HepG2 (cell line): Measurements from ENCODE around the gene METTL27. TPM values are rescaled to one million over a fixed set of nuclear protein-coding genes. Genes with fewer than 3 reads are reported as not detected.

Source experiments
- GTF2F1 ChIP-seq: fragments of 150-350 bp; IDR thresholded peaks from 2 replicates; pipeline ENCODE4 v1.6.1; 2014; ENCODE audit warnings: low read length
- GZF1 ChIP-seq: sonication (generic); formaldehyde crosslinking; IDR thresholded peaks from 2 replicates; pipeline ENCODE4 v1.5.1; 2020; ENCODE audit warnings: mild to moderate bottlenecking, missing genetic modification reagents
- HOXA3 ChIP-seq: sonication (generic); formaldehyde crosslinking; IDR thresholded peaks from 2 replicates; pipeline ENCODE4 v1.5.0; 2020; ENCODE audit warnings: missing genetic modification reagents
- KDM5A ChIP-seq: fragments of 200-600 bp; sonication (generic); IDR thresholded peaks from 2 replicates; pipeline ENCODE4 v1.7.0; 2018; ENCODE audit warnings: antibody characterized with exemption, mild to moderate bottlenecking, low read length, borderline replicate concordance
- KMT2A ChIP-seq: sonication (generic); formaldehyde crosslinking; IDR thresholded peaks from 2 replicates; pipeline ENCODE4 v1.4.0; 2020; ENCODE audit warnings: missing genetic modification reagents
- PHF21A ChIP-seq: sonication (generic); formaldehyde crosslinking; IDR thresholded peaks from 2 replicates; pipeline ENCODE4 v1.5.0; 2020; ENCODE audit warnings: mild to moderate bottlenecking, missing genetic modification reagents
- RAD21 ChIP-seq: fragments of 450-650 bp; formaldehyde crosslinking; IDR thresholded peaks from 2 replicates; pipeline ENCODE4 v1.5.0; 2020; ENCODE audit warnings: mild to moderate bottlenecking
- RELA ChIP-seq: sonication (generic); formaldehyde crosslinking; IDR thresholded peaks from 2 replicates; pipeline ENCODE4 v1.4.0; 2020; ENCODE audit warnings: missing genetic modification reagents
- RFX3 ChIP-seq: IDR thresholded peaks from 2 replicates; pipeline ENCODE4 v1.6.1; 2016; ENCODE audit warnings: missing biosample characterization, missing genetic modification reagents
- RXRA ChIP-seq: sonication (generic); formaldehyde crosslinking; IDR thresholded peaks from 2 replicates; pipeline ENCODE4 v1.5.1; 2020; ENCODE audit warnings: missing genetic modification reagents
- SAP130 ChIP-seq: IDR thresholded peaks from 2 replicates; pipeline ENCODE4 v1.6.1; 2016; ENCODE audit warnings: low read depth
- STAG1 ChIP-seq: sonication (generic); formaldehyde crosslinking; IDR thresholded peaks from 2 replicates; pipeline ENCODE4 v1.4.0; 2020; ENCODE audit warnings: missing genetic modification reagents
- TEAD3 ChIP-seq: optimal IDR thresholded peaks from 2 replicates; pipeline ENCODE3; 2016; ENCODE audit warnings: borderline replicate concordance
- YY1 ChIP-seq: IDR thresholded peaks from 2 replicates; pipeline ENCODE4 v1.6.1; 2011; ENCODE audit warnings: low read length, low read depth, moderate library complexity, mild to moderate bottlenecking; ENCODE audit not compliant: insufficient read depth, insufficient replicate concordance
- ZFP36 ChIP-seq: fragments of 150-350 bp; IDR thresholded peaks from 2 replicates; pipeline ENCODE4 v1.6.1; 2018; ENCODE audit warnings: borderline replicate concordance, low read length, low read depth; ENCODE audit not compliant: partially characterized antibody
- ZNF264 ChIP-seq: sonication (generic); formaldehyde crosslinking; IDR thresholded peaks from 2 replicates; pipeline ENCODE4 v1.4.0; 2020; ENCODE audit warnings: missing genetic modification reagents
- ZNF768 ChIP-seq: sonication (generic); formaldehyde crosslinking; IDR thresholded peaks from 2 replicates; pipeline ENCODE4 v1.4.0; 2020; ENCODE audit warnings: missing genetic modification reagents
- ZNF879 ChIP-seq: sonication (generic); formaldehyde crosslinking; IDR thresholded peaks from 2 replicates; pipeline ENCODE4 v1.8.1; 2023; ENCODE audit warnings: missing genetic modification reagents
- polyA plus RNA-seq, 8 experiments: library from polyadenylated mRNA; depleted of rRNA in 3 of 8; stranded (reverse) in 7 of 8; unstranded in 1 of 8; fragments of >200 nt; fragmentation: Illumina TruSeq in 4 of 8; extraction: Trizol in 4 of 8; gene quantifications; 2 replicates each; pipeline versions ENCODE4 v1.2.1 to v1.2.3, GENCODE V29; 2011 to 2016; ENCODE audit warnings: low read depth in 4 of 8, missing spikeins in 1 of 8, mixed read lengths in 1 of 8; ENCODE audit not compliant: insufficient read depth in 1 of 8
- total RNA-seq, 5 experiments: library from RNA; depleted of rRNA; stranded (reverse); fragments of >200 nt; fragmentation: Illumina TruSeq; extraction: Trizol; gene quantifications; 2 replicates each; pipeline ENCODE4 v1.2.3, GENCODE V29; 2016; ENCODE audit warnings: low read depth in 1 of 5
- TF ChIP-seq, protein P1 (sequence below): sonication (generic); formaldehyde crosslinking; IDR thresholded peaks from 2 replicates; pipeline ENCODE4 v1.8.1; 2023; ENCODE audit warnings: missing genetic modification reagents, mild to moderate bottlenecking, borderline replicate concordance
- TF ChIP-seq, protein P2 (sequence below): sonication (generic); formaldehyde crosslinking; IDR thresholded peaks from 2 replicates; pipeline ENCODE4 v1.5.0; 2020; ENCODE audit warnings: missing genetic modification reagents
- TF ChIP-seq, protein P3 (sequence below): conservative IDR thresholded peaks from 2 replicates; pipeline ENCODE4 v1.6.1; 2018; ENCODE audit warnings: missing genetic modification reagents
- TF ChIP-seq, protein P4 (sequence below): sonication (generic); formaldehyde crosslinking; IDR thresholded peaks from 2 replicates; pipeline ENCODE4 v1.5.1; 2020; ENCODE audit warnings: mild to moderate bottlenecking, missing genetic modification reagents
- TF ChIP-seq, protein P5 (sequence below): sonication (generic); formaldehyde crosslinking; IDR thresholded peaks from 2 replicates; pipeline ENCODE4 v1.5.0; 2020; ENCODE audit warnings: missing genetic modification reagents
- TF ChIP-seq, protein P6 (sequence below): sonication (generic); formaldehyde crosslinking; IDR thresholded peaks from 2 replicates; pipeline ENCODE4 v1.5.0; 2020; ENCODE audit warnings: missing genetic modification reagents
- TF ChIP-seq, protein P7 (sequence below): IDR thresholded peaks from 2 replicates; pipeline ENCODE4 v1.6.1; 2016; ENCODE audit warnings: mild to moderate bottlenecking, missing biosample characterization, missing genetic modification reagents

The METTL27 gene
- total and polyA plus RNA-seq, 2 of the 13 experiments (the other 11 are each of a cell fraction or from before 2014, with no cell fraction given): 2.0 to 3.0 TPM

DNA sequence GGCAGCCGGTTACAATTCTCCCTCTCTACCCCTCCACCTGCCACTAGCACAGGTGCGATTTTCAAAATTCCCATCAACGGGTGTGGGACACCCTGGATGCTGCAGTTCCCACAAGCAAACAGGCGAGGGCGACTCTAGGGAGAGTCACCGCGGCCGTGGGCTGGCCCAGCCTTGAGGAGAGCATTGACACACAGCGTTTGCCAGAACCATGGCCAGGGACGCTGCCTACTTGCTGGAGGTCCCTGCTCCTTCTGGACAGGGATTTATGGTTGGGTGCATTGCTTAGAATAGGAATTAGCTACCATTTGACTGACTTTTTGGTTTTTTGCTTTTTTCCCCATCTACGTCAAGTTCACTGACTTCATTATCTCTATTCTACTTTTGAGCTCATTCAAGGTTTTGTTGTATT, 30.6 kb downstream of the METTL27 start (continued):
- no peak for TF ChIP-seq RFX3 (CRISPR knock-in tag)
- TF ChIP-seq, protein P1, sequence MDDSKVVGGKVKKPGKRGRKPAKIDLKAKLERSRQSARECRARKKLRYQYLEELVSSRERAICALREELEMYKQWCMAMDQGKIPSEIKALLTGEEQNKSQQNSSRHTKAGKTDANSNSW (CRISPR knock-in tag): no peak
- no peak for TF ChIP-seq KDM5A
- no peak for TF ChIP-seq GTF2F1
- TF ChIP-seq, protein P2, sequence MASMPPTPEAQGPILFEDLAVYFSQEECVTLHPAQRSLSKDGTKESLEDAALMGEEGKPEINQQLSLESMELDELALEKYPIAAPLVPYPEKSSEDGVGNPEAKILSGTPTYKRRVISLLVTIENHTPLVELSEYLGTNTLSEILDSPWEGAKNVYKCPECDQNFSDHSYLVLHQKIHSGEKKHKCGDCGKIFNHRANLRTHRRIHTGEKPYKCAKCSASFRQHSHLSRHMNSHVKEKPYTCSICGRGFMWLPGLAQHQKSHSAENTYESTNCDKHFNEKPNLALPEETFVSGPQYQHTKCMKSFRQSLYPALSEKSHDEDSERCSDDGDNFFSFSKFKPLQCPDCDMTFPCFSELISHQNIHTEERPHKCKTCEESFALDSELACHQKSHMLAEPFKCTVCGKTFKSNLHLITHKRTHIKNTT: no peak
- TF ChIP-seq, protein P3, sequence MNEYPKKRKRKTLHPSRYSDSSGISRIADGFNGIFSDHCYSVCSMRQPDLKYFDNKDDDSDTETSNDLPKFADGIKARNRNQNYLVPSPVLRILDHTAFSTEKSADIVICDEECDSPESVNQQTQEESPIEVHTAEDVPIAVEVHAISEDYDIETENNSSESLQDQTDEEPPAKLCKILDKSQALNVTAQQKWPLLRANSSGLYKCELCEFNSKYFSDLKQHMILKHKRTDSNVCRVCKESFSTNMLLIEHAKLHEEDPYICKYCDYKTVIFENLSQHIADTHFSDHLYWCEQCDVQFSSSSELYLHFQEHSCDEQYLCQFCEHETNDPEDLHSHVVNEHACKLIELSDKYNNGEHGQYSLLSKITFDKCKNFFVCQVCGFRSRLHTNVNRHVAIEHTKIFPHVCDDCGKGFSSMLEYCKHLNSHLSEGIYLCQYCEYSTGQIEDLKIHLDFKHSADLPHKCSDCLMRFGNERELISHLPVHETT: no peak
- TF ChIP-seq RXRA (CRISPR knock-in tag): no peak
- no peak for TF ChIP-seq ZNF264
- TF ChIP-seq KMT2A (CRISPR knock-in tag): peak; percentile 47; the same call in 1 of the 2 replicates
- TF ChIP-seq RELA (CRISPR knock-in tag): no peak
- TF ChIP-seq, protein P4, sequence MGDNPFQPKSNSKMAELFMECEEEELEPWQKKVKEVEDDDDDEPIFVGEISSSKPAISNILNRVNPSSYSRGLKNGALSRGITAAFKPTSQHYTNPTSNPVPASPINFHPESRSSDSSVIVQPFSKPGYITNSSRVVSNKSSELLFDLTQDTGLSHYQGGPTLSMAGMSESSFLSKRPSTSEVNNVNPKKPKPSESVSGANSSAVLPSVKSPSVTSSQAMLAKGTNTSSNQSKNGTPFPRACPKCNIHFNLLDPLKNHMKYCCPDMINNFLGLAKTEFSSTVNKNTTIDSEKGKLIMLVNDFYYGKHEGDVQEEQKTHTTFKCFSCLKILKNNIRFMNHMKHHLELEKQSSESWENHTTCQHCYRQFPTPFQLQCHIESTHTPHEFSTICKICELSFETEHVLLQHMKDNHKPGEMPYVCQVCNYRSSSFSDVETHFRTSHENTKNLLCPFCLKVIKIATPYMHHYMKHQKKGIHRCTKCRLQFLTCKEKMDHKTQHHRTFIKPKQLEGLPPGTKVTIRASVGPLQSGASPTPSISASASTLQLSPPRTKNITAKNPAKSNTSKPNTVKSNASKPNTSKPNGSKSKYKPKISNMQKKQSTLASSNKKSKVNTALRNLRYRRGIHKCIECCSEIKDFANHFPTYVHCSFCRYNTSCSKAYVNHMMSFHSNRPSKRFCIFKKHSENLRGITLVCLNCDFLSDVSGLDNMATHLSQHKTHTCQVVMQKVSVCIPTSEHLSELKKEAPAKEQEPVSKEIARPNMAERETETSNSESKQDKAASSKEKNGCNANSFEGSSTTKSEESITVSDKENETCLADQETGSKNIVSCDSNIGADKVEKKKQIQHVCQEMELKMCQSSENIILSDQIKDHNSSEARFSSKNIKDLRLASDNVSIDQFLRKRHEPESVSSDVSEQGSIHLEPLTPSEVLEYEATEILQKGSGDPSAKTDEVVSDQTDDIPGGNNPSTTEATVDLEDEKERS (CRISPR knock-in tag): no peak
- TF ChIP-seq SAP130 (CRISPR knock-in tag): 0 out of 2 replicates have a peak, but pooled peaks have one; percentile 20
- TF ChIP-seq, protein P5, sequence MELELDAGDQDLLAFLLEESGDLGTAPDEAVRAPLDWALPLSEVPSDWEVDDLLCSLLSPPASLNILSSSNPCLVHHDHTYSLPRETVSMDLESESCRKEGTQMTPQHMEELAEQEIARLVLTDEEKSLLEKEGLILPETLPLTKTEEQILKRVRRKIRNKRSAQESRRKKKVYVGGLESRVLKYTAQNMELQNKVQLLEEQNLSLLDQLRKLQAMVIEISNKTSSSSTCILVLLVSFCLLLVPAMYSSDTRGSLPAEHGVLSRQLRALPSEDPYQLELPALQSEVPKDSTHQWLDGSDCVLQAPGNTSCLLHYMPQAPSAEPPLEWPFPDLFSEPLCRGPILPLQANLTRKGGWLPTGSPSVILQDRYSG (CRISPR knock-in tag): no peak
- TF ChIP-seq HOXA3 (CRISPR knock-in tag): peak; percentile 42; the same call in 1 of the 2 replicates
- peak; percentile 39 for TF ChIP-seq YY1
- TF ChIP-seq STAG1 (CRISPR knock-in tag): peak; percentile 88
- peak; percentile 95 for TF ChIP-seq ZNF768 (CRISPR knock-in tag)
- TF ChIP-seq ZFP36: peak; percentile 31
- no peak for TF ChIP-seq ZNF879 (CRISPR knock-in tag)
- peak; percentile 80 for TF ChIP-seq RAD21 (CRISPR knock-in tag)
- no peak for TF ChIP-seq TEAD3
- TF ChIP-seq, protein P6, sequence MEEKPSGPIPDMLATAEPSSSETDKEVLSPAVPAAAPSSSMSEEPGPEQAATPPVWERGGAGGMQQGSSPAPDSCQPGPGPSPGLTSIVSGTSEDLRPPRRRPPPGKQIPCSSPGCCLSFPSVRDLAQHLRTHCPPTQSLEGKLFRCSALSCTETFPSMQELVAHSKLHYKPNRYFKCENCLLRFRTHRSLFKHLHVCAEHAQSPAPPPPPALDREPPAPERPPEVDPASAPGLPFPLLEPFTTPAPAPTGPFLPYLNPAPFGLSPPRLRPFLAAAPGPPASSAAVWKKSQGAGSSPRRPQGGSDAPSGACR (CRISPR knock-in tag): no peak
- no peak for TF ChIP-seq GZF1 (CRISPR knock-in tag)
- TF ChIP-seq, protein P7, sequence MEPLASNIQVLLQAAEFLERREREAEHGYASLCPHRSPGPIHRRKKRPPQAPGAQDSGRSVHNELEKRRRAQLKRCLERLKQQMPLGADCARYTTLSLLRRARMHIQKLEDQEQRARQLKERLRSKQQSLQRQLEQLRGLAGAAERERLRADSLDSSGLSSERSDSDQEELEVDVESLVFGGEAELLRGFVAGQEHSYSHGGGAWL: no peak
- TF ChIP-seq PHF21A (CRISPR knock-in tag): 0 out of 2 replicates have a peak, but pooled peaks have one; percentile 20
